SHP77 treated with DMSO at 0.1 percent for 48 hours (cell line): Measurements from ENCODE around the gene INTU.

Experiments
- DNase-seq: peaks from one replicate; lab custom pipeline; 2025; lab: John Stamatoyannopoulos, UW

Gene INTU

DNA sequence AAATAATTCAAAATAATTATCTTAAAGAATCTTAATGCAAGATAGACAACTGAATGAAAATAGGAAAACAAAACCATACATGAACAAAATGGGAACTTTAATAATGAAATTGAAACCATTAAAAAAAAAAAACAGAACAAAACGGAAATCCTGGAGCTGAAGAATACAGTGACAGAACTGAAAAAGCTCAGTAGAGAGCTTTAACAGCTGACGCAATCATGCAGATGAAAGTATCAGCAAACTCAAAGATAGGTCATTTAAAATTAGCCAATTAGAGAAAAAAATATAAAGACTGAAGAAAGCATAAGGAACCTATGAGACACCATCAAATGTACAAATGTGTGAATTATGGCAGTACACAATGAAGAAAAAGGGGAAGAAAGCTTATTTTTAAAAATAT lies 116.2 kb downstream of the INTU start:
- no peak for DNase-seq

DNA sequence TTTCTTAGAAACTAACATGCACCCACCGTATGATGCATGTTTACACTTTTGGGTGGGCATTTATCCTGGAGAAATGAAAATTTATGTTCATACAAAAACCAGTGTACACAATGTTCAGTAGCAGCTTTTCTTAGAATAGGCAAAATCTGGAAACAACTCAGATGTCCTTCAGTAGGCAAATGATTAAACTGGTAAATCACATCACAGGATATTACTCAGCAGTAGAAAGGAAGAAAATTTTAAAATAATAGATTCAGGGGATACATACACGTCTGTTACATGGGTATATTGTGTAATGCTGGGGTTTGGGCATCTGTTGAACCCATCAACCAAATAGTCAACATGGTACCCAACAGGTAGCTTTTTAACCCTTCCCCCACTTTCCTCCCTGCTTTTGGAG lies 124.1 kb downstream of the INTU start:
- no peak for DNase-seq

- no peak for DNase-seq
Observed at GRCh38 chr4:127759228-127759820, 126.6 kb downstream of the INTU start.

- DNase-seq = no peak
Observed at GRCh38 chr4:127759893-127760292, 127.1 kb downstream of the INTU start.

- no peak for DNase-seq
Observed at GRCh38 chr4:127771535-127772275, 138.9 kb downstream of the INTU start.

DNA sequence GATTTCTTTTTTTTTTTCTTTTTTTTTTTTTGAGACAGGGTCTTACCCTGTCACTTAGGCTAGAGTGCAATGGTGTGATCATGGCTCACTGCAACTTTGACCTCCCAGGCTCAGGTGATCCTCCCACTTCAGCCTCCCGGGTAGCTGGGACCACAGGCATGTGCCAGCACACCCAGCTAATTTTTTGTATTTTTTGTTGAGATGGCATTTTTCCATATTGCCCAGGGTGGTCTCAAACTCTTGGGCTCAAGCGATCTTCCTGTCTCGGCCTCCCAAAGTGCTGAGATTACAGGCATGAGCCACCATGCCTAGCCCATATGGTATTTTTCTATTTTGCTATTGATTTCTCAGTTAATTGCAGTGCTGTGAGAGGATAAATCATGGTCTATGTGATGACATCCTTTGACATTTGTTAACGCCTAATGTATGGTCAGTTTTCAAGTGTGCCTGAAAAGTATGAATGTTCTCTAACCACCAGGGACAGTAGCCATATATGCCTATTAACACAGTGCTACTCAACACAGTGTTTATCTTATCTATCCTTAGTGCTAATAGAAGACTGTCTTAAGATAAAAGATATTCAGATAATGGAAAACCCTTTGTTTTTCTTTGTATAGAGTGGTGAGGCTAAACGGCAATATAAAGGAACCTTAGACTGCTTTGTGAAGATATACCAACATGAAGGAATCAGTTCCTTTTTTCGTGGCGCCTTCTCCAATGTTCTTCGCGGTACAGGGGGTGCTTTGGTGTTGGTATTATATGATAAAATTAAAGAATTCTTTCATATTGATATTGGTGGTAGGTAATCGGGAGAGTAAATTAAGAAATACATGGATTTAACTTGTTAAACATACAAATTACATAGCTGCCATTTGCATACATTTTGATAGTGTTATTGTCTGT lies 140.3 kb downstream of the INTU start:
- DNase-seq = no peak

GRCh38 chr4:127775843-127776242 lies 143.1 kb downstream of the INTU start:
- no peak for DNase-seq
